HG02973 (cell line): ENCODE data around the gene ZC3H13.

ENCODE experiments used
- ATAC-seq: cut with Tn5 transposase; IDR thresholded peaks from one replicate; pipeline ENCODE4 v1.9.1; 2021; ENCODE audit warnings: moderate library complexity; ENCODE audit not compliant: unreplicated experiment

ZC3H13 gene

GRCh38 chr13:46071590-46072249, 19.2 kb upstream of the ZC3H13 start:
- peak; percentile 91 for ATAC-seq

- ATAC-seq = no peak
These were observed 10.7 kb upstream of the ZC3H13 start for GRCh38 chr13:46063292-46063691.

GRCh38 chr13:46062185-46062584, 9.6 kb upstream of the ZC3H13 start:
- no peak for ATAC-seq

GRCh38 chr13:46059405-46059804, 6.9 kb upstream of the ZC3H13 start:
- no peak for ATAC-seq

GRCh38 chr13:46058268-46058667, 5.7 kb upstream of the ZC3H13 start:
- ATAC-seq = no peak

- ATAC-seq = no peak
These were observed 4.9 kb upstream of the ZC3H13 start for GRCh38 chr13:46057256-46058015.

GRCh38 chr13:46053162-46054012, 841 bp upstream of the ZC3H13 start:
- no peak for ATAC-seq

- ATAC-seq = peak; percentile 3
These were observed 603 bp downstream of the ZC3H13 start for GRCh38 chr13:46051968-46052318.

GRCh38 chr13:46050771-46051170, 1.8 kb downstream of the ZC3H13 start:
- ATAC-seq = no peak

GRCh38 chr13:46045424-46045823, 7.1 kb downstream of the ZC3H13 start:
- no peak for ATAC-seq

- ATAC-seq = no peak
These were observed 8.9 kb downstream of the ZC3H13 start for GRCh38 chr13:46043647-46044046.

- ATAC-seq = no peak
These were observed 11.1 kb downstream of the ZC3H13 start for GRCh38 chr13:46041419-46041839.

GRCh38 chr13:46040763-46041162, 11.8 kb downstream of the ZC3H13 start:
- ATAC-seq = no peak

- no peak for ATAC-seq
These were observed 12.9 kb downstream of the ZC3H13 start for GRCh38 chr13:46039411-46040182.

GRCh38 chr13:46038296-46038695, 14.2 kb downstream of the ZC3H13 start:
- no peak for ATAC-seq

- no peak for ATAC-seq
These were observed 17.5 kb downstream of the ZC3H13 start for GRCh38 chr13:46035066-46035465.

- no peak for ATAC-seq
These were observed 20.2 kb downstream of the ZC3H13 start for GRCh38 chr13:46032341-46032740.

- no peak for ATAC-seq
These were observed 20.8 kb downstream of the ZC3H13 start for GRCh38 chr13:46031581-46032263.

GRCh38 chr13:46025157-46025556, 27.4 kb downstream of the ZC3H13 start:
- ATAC-seq = no peak

GRCh38 chr13:46022481-46022880, 30.1 kb downstream of the ZC3H13 start:
- ATAC-seq = no peak
